Epithelial cell of proximal tubule (primary cell): ENCODE data around the gene IGFL4. TPM values are rescaled to one million over a fixed set of nuclear protein-coding genes. Genes with fewer than 3 reads are reported as not detected.

Experiments used
- DNase-seq: peaks from one replicate; pipeline ENCODE4 v3.0.0-alpha.2; 2011; ENCODE audit warnings: low read depth
- H3K4me3 ChIP-seq: 2 replicates; pipeline ENCODE4 v1.5.1; 2011; ENCODE audit warnings: low read depth, mild to moderate bottlenecking, low read length
- total RNA-seq: library from RNA; depleted of rRNA; stranded (reverse); fragments of >200 nt; gene quantifications from 2 replicates; pipeline ENCODE4 v1.2.3, GENCODE V29; 2015
- TF ChIP-seq, protein P1 (sequence below): conservative IDR thresholded peaks from 2 replicates; pipeline ENCODE4 v1.5.1; 2012; ENCODE audit warnings: low read depth, mild to moderate bottlenecking, low read length

IGFL4 gene
- total RNA-seq, 1 donor from 2014 or later = not detected

- TF ChIP-seq, protein P1, sequence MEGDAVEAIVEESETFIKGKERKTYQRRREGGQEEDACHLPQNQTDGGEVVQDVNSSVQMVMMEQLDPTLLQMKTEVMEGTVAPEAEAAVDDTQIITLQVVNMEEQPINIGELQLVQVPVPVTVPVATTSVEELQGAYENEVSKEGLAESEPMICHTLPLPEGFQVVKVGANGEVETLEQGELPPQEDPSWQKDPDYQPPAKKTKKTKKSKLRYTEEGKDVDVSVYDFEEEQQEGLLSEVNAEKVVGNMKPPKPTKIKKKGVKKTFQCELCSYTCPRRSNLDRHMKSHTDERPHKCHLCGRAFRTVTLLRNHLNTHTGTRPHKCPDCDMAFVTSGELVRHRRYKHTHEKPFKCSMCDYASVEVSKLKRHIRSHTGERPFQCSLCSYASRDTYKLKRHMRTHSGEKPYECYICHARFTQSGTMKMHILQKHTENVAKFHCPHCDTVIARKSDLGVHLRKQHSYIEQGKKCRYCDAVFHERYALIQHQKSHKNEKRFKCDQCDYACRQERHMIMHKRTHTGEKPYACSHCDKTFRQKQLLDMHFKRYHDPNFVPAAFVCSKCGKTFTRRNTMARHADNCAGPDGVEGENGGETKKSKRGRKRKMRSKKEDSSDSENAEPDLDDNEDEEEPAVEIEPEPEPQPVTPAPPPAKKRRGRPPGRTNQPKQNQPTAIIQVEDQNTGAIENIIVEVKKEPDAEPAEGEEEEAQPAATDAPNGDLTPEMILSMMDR = no peak
- no peak for DNase-seq
- no peak overlapping the region for H3K4me3 ChIP-seq
Measured at GRCh38 chr19:46022061-46022430, 18.8 kb downstream of the IGFL4 start.

DNA sequence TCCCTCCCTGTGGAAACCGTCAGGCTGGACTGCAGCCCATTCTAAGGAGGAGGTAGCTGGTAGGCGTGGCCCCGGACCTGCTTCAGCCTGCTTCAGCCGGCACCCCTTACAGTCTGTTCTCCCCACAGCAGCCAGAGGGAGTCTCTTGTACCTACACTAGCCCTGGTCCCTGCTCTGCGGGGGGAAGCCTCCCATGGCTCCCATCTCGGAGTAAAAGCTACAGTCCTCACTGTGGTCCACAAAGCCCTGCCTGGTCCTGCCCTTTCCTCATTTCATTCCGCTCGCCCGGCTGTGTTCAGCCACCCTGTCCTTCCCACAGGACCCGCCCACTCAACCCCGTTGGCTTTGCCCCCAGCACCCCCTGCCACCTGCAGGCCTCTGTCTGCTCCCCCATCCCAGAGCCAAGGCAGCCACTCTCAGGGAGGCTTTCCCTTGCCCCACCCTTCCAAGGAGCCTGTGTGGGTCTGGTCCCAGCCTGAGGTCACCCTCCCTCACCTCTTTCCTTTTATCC lies 19.2 kb downstream of the IGFL4 start:
- TF ChIP-seq, protein P1 = no peak
- DNase-seq = no peak
- H3K4me3 ChIP-seq = no peak overlapping the region

DNA sequence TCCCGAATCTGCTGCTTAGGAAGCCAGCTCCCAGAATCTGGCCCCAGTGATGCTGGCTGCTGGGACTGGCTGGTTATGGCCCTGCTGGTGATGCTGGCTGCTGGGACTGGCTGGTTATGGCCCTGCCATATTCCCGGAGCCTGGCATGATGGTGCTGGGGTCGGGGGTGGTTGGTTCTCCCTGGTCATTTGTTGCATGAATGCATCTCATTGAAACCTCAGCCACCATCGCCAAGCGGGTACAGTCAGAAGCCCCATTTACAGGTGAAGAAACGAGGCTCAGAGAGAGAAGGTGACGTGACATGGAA lies 20.0 kb downstream of the IGFL4 start:
- TF ChIP-seq, protein P1 = no peak
- no peak for DNase-seq
- no peak overlapping the region for H3K4me3 ChIP-seq

DNA sequence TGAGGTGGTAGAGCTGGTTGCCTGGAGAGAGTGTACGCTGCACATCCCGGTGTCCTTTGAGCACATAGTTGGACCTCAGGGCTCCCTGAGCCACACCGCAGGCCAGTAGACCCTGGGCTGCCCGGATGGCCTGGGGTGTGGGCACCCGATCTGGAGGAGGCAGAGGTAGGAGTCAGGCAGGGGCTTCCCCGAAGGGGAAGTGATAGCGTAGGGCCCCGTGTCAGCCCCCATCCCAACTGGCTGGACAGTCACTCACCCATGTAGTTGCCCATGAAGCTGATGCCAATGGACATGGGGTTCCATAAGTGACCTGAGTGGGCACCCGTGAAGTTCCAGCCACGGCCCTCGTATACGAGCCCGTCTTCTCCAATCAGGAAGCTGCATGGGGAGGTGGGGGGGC lies 21.5 kb downstream of the IGFL4 start:
- DNase-seq = no peak
- TF ChIP-seq, protein P1 = no peak
- no peak overlapping the region for H3K4me3 ChIP-seq

DNA sequence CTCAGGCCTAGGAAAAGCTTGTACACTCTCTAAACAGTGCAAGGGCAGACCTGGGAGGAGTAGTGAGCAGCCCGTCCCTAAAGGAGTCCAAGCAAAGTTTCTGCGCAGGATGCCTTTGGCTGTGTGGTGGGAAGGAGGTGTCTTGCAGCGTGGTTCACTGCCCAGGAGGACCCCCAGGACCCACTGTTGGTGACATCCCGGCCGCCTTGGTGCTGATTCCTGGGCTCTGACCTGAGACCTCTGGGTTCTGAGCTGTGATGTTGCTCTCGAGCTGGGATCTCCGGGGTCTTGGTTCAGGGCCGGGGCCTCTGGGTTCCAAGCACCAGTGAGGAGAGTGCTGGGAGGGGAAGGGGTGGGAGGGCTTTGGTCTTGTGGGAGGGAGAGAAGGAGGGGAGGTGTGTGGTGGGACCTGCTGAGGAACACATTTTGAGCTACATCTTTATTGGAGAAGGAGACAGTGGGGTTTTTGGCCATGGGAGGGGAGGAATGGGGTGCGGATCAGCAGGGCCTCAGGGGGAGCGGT lies 22.0 kb downstream of the IGFL4 start:
- TF ChIP-seq, protein P1 = no peak
- no peak for DNase-seq

DNA sequence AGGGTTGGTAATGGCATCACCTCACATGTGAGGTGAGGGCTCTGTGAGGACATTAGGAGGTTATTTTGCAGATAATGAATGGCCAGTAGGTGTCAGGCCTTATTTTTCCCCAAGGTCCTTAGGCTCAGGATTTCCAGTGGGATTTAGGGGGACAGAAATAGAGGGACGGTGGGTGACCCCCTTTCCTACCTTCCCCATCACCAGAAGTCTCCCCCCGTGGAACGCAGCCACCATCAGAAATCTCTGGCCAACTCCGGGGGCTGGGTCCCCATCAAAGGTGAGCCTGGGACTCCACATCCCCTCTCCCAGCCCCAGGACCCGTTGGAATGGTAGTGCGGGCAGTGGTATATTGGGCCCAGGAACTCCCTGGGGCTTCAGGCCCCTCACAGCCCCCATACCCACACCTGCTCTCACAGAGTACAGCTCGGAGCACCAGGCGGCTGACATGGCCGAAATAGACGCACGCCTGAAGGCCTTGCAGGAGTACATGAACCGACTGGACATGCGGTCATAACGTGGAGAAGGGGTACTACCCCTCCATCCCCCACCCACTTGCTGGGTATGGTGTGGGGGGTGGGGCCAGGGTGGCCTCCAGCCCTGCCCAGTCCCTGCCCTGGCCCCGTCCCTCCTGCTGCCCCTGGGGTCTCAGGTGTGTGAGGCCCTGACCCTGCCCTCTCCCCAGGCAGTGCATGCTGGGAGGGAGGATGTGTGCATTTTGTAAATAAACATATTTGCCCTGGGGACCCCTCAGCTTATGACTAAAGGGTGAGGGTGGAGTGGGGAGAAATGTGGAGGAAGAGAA lies 22.7 kb downstream of the IGFL4 start:
- H3K4me3 ChIP-seq = no peak overlapping the region
- TF ChIP-seq, protein P1 = no peak
- no peak for DNase-seq

More for the DNA sequence above, 22.0 kb downstream of the IGFL4 start:
- no peak overlapping the region for H3K4me3 ChIP-seq

DNA sequence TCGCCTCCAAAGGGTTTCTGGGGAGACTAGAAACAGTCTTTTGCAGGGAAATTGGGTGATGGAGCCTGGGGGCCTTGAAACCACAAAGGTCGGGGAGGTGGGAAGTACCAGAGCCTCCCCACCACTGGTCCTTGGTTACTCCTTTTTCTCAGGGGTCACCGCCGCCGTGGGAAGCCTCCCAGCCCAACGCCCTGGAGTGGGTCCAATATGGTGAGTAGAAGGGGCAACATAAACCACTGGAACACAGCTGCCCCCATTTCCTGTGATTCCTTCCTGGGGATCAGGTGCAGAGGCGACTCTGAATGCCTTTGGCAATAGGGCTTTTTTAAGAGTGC lies 23.7 kb downstream of the IGFL4 start:
- TF ChIP-seq, protein P1 = no peak
- no peak overlapping the region for H3K4me3 ChIP-seq
- DNase-seq = no peak
